DMS153 treated with DMSO at 0.1 percent for 48 hours (cell line): ENCODE data around the gene GYPA.
"Not testable (repeated sequence)": the region's sequence is repeated elsewhere in the genome, so short reads cannot be mapped to it uniquely, and the experiment has no call there.

ENCODE experiments used
- DNase-seq: peaks from one replicate; lab custom pipeline; 2025; ENCODE audit not compliant: unreplicated experiment; lab: John Stamatoyannopoulos, UW

The GYPA gene

GRCh38 chr4:144129336-144129875, 11.1 kb downstream of the GYPA start:
- not testable (repeated sequence) for DNase-seq

- DNase-seq: not testable (repeated sequence)
These were observed 11.7 kb downstream of the GYPA start for GRCh38 chr4:144128709-144129320.

- DNase-seq: not testable (repeated sequence)
These were observed 15.4 kb downstream of the GYPA start for GRCh38 chr4:144125109-144125508.

- DNase-seq: not testable (repeated sequence)
These were observed 16.4 kb downstream of the GYPA start for GRCh38 chr4:144123982-144124635.

GRCh38 chr4:144123269-144123668, 17.2 kb downstream of the GYPA start:
- DNase-seq: not testable (repeated sequence)

GRCh38 chr4:144119752-144120151, 20.8 kb downstream of the GYPA start:
- DNase-seq: not testable (repeated sequence)

GRCh38 chr4:144115519-144115918, 25.0 kb downstream of the GYPA start:
- DNase-seq: no peak

- no peak for DNase-seq
These were observed 27.0 kb downstream of the GYPA start for GRCh38 chr4:144113546-144113945.

- DNase-seq: no peak
These were observed 35.9 kb downstream of the GYPA start for GRCh38 chr4:144104509-144105130.

GRCh38 chr4:144097776-144098175, 42.7 kb downstream of the GYPA start:
- not testable (repeated sequence) for DNase-seq

- not testable (repeated sequence) for DNase-seq
These were observed 46.5 kb downstream of the GYPA start for GRCh38 chr4:144093995-144094394.

- DNase-seq: not testable (repeated sequence)
These were observed 49.3 kb downstream of the GYPA start for GRCh38 chr4:144091181-144091580.

- no peak for DNase-seq
These were observed 49.8 kb downstream of the GYPA start for GRCh38 chr4:144090744-144091143.

- DNase-seq: not testable (repeated sequence)
These were observed 58.5 kb downstream of the GYPA start for GRCh38 chr4:144082053-144082452.

- not testable (repeated sequence) for DNase-seq
These were observed 60.4 kb downstream of the GYPA start for GRCh38 chr4:144080135-144080534.

- DNase-seq: not testable (repeated sequence)
These were observed 61.8 kb downstream of the GYPA start for GRCh38 chr4:144078746-144079145.

- not testable (repeated sequence) for DNase-seq
These were observed 79.0 kb downstream of the GYPA start for GRCh38 chr4:144061556-144061955.

GRCh38 chr4:144060234-144060859, 80.2 kb downstream of the GYPA start:
- not testable (repeated sequence) for DNase-seq
